Erythroblast (primary cell): Measurements from ENCODE around the gene LRFN2.

Source experiments
- GATA1 ChIP-seq: IDR thresholded peaks from 2 replicates; pipeline ENCODE4 v1.6.1; 2011; ENCODE audit warnings: low read depth, mild to moderate bottlenecking, control low read depth, low read length, moderate library complexity
- POLR2A ChIP-seq: IDR thresholded peaks from 2 replicates; pipeline ENCODE4 v1.6.1; 2011; ENCODE audit warnings: mild to moderate bottlenecking, low read length

DNA sequence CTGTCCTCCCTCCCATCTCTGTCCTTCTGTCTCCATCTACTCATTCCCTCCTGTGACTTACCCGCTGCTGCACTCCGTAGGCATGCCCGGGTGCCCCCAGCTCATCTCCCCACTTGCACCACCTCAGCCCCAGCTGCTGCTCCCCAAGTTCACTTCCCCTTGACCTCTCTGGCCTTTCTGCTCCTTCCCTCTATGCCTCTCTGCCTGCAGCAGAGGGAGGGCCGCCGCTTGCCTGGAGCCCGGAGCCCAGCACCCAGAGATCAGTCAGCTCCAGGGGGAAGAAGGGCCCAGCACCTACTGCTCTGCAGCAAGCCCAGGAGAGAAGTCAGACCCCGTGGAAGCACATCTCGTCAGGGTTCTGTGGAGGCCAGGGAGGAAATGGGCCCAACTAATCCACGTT lies 97.4 kb downstream of the LRFN2 start:
- TF ChIP-seq POLR2A: no peak
- no peak for TF ChIP-seq GATA1
